GM12873 (cell line): Measurements from ENCODE around the gene ZNF302.

ENCODE experiments used
- TF ChIP-seq, protein P1 (sequence below): IDR thresholded peaks from 2 replicates; pipeline ENCODE4 v1.5.1; 2012; ENCODE audit warnings: low read depth, mild to moderate bottlenecking, moderate library complexity, low read length, control low read depth; ENCODE audit not compliant: insufficient read depth; ENCODE audit errors: missing control alignments

ZNF302 gene

DNA sequence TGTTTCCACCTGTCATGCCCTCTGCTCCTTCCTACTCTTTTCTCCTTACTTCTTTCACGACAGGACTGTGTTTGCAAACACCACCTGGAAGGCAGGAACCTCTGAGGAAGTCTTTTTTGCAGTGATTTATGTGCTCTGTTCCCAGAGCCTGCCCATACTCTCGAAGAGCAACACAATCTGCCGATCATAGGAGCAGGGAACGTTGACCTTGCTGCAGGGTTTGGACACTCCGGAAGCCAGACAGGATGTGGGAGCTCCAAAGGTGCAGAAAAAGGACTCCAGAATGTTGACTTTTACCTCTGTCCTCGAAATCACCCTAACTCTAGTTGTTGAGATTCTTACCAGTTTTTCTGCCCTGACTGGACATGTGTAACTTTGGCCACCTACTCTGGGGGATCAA lies 47.9 kb downstream of the ZNF302 start:
- TF ChIP-seq, protein P1, sequence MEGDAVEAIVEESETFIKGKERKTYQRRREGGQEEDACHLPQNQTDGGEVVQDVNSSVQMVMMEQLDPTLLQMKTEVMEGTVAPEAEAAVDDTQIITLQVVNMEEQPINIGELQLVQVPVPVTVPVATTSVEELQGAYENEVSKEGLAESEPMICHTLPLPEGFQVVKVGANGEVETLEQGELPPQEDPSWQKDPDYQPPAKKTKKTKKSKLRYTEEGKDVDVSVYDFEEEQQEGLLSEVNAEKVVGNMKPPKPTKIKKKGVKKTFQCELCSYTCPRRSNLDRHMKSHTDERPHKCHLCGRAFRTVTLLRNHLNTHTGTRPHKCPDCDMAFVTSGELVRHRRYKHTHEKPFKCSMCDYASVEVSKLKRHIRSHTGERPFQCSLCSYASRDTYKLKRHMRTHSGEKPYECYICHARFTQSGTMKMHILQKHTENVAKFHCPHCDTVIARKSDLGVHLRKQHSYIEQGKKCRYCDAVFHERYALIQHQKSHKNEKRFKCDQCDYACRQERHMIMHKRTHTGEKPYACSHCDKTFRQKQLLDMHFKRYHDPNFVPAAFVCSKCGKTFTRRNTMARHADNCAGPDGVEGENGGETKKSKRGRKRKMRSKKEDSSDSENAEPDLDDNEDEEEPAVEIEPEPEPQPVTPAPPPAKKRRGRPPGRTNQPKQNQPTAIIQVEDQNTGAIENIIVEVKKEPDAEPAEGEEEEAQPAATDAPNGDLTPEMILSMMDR, result no peak

- TF ChIP-seq, protein P1, result no peak
Measured at GRCh38 chr19:34731019-34731829, 53.7 kb downstream of the ZNF302 start.

DNA sequence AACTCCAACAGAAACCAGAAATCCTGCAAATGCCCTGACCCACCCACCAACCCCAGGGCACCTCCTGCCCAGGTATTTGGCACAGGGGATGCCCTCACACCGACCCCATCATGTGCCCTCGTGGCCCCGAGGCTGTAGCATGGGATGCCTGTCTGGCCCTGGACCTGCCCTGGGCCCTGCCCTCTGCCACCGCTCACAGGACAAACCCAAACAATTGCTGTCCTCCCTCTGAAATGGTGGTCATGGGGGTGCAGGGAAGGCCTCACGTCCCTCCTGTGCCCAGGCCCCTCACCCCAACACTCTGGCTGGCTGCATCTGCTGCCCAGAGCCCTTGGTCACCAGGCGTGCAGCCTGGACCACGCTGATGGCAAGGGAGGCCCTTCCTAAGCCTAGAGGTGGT lies 54.5 kb downstream of the ZNF302 start:
- TF ChIP-seq, protein P1, result no peak

GRCh38 chr19:34732612-34733211 lies 55.2 kb downstream of the ZNF302 start:
- TF ChIP-seq, protein P1, result no peak

DNA sequence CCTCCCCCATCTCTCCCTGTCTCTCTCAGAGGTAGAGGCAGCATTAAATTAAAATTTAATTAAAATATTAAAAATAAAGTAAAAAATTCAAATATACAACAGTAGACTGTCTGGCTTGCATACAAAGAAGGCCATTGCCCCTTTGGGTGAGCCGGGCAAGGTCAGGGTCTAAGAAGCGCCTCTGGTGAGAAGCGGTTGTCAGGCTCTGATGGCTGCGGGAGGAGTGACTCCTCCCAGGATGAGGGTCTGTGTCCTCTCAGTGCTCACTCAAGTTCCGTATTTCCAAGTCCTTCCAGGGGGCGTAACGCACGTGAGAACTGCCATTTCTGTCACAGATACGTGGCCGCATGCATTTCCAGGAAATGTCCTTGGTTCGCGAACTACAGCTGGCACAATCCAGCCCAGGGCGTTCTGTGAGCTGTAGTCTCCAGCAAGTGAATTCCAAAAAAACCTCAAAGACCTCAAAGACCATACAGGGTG lies 55.8 kb downstream of the ZNF302 start:
- TF ChIP-seq, protein P1, result no peak

DNA sequence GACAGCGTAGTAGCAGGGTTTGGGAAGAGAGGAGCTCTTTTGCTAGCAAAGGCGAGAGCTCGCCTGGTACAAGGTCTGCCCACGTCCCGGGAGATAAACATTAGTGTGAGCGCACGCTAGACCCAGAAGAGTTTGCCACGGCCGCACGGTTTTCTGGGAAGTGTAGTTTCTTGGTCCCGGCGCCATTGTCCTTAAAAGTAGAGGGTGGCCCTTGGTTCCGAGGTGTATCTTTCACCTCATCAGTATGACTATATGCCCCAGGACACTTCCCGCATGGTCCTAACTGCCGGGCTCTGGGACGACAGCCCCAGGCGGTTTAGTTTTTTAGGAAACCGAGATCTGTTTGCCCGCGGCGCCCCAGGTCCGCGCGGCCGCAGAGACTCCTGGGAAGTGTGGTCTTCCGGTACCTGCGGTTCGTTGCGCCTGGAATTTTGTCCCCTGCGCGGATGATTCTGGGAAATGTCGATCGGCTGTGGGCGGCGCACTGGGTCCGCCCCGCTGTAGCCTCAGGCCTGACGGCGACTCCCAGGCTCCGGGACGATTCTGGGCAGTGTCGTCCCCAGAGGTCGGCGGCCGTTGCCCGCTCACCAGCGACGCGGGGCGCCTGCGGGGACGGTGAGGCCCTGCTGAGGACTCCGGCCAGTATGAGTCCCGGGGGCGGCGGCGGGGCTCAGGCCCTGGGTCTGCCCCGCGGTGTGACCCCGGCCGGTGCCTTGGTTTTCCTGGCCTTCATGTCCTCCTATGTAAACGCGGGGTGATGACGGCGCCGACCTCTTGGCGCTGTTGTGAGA lies 56.5 kb downstream of the ZNF302 start, which contains the start of gene ZNF181:
TSS of gene ZNF181 (plus strand) at position 498 of the 791 bp plus-strand sequence. CDS start 795 bp downstream, outside the sequence.
- TF ChIP-seq, protein P1, result no peak
